H7 (cell line): ENCODE data around the gene CASZ1. TPM values are rescaled to one million over a fixed set of nuclear protein-coding genes. Genes with fewer than 3 reads are reported as not detected.

Experiments
- DNase-seq: peaks from one replicate; pipeline ENCODE4 v3.0.0; 2012
- H3K27me3 ChIP-seq: 2 replicates; pipeline ENCODE4 v1.6.0; 2011; ENCODE audit warnings: mild to moderate bottlenecking, low read length; ENCODE audit not compliant: control insufficient read depth, insufficient read depth
- H3K36me3 ChIP-seq: replicated peaks from 2 replicates; pipeline ENCODE4 v1.5.1; 2011; ENCODE audit warnings: low read length; ENCODE audit not compliant: control insufficient read depth, insufficient read depth
- H3K4me3 ChIP-seq: 2 replicates; pipeline ENCODE4 v1.5.1; 2011; ENCODE audit warnings: low read depth, mild to moderate bottlenecking, control low read depth, low read length, moderate library complexity; ENCODE audit not compliant: insufficient read depth
- total RNA-seq: library from RNA; depleted of rRNA; stranded (reverse); fragments of >200 nt; shearing (Covaris generic); gene quantifications from 2 replicates; pipeline ENCODE4 v1.2.3, GENCODE V29; 2014

CASZ1 gene
- total RNA-seq, 1 experiment from 2014 or later = 5.0 TPM

DNA sequence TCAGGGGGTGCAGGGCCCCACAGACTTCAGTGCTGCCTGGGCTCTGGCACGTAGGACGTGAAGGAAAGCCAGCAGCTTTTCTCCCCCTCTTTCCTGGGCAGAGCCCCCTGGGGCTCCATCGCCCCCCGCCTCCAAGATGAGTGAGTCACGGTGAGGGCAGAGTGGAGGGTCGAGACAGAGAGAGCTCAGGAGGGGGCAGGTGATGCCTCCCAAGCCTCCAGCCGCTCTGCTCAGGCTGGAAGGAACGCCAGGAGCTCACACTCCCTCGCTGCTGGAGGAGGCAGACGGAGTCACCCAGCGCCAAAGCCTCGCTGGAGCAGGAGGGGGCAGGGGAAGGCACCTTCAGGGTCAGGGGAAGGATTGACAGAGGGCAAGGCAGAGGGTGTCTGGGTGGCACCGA lies 119.5 kb downstream of the CASZ1 start:
- peak; percentile 61 for DNase-seq
- Histone ChIP-seq H3K4me3 (no peak overlapping the region), H3K27me3 (no peaks in the 10 kb centered on the region), H3K36me3 (no peaks in the 10 kb centered on the region)

DNA sequence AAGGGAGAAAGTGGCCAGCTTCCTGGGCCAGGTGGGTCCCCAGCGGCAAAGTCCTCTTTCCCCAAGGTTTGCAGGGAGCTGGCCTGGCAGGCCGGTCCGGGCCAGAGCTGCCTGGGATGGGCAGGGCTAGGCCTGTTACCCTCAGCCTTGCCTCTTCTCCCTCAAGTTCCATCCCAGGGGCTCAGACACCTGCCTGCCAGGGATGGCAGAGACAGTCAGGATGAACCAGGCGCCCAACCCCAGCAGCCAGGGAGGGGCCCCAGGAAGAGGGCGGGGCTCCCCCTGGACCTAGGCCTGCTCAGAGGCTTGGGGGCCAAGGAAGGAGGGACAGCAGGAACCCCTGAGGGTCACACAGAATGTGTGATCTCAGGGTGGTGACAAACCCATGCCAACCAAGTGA lies 120.6 kb downstream of the CASZ1 start:
- no peak overlapping the region for H3K4me3 ChIP-seq
- no peaks in the 10 kb centered on the region for H3K27me3 ChIP-seq
- peak; percentile 58 for DNase-seq
- no peaks in the 10 kb centered on the region for H3K36me3 ChIP-seq

DNA sequence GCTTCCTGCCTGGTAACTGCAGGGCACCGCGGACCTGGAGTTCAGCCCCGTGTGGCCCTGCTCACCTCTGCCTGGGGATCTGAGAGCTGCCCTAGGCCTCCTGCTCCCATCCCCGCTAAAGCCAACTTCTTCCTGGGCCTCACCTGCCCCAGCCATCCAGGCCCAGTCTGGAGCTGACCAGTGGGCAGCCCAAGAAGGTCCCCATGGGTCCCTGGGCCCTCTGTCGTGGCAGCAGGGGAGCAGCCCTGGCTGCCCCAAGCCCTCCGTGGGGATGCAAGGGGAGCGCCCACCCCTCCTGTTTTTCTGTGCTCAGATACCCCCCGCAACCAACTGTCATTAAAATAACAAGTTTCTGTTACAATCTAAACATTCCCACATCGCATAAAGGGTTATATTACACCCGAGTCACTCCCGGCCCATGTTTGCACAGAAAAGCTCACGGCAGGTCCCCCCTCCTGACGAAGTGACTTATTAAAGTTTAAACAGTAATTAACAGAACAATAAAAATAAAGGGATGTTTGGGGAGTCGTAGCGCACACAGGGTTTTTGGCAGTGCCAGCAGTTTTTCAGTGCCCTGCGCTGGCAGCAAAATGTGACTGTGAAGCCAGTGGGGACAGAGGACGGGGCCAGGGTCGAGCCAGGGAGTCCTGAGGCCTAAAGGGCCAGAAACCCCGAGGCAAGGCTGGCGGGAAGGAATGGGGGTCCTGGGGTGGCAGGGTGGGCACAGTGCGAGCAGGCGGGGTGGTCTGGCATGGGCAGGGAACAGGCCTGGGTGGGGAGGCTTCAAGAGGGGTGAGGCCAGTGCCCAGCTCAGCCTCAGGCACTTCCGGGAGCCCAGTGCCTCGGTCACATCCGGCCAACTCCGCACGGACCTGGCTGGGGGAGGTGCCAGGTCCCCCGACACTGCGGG lies 121.5 kb downstream of the CASZ1 start:
- Histone ChIP-seq H3K27me3 (no peaks in the 10 kb centered on the region), H3K4me3 (no peak overlapping the region), H3K36me3 (no peaks in the 10 kb centered on the region)
- DNase-seq = peak; percentile 56

DNA sequence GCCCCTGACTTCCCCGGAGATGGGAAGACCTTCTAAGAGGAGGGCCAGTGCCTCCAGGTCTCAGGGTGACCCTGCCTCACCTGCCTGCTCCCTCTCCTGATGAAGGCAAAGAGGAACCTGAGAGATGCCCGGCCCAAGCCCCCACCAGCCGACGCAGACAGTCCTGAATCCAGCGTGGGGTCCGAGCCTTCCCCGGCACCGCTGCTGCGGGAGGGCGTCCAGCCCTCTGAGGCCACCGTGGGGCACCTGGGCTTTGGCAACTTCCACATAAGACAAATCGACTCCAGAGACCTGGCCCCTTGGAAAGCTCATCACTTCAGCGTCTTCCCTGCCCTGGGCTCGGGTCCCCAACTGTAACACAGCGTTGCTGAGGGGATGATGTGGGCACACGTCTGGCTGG lies 122.2 kb downstream of the CASZ1 start:
- Histone ChIP-seq H3K36me3 (no peaks in the 10 kb centered on the region), H3K27me3 (no peaks in the 10 kb centered on the region), H3K4me3 (no peak overlapping the region)
- DNase-seq = peak; percentile 54

DNA sequence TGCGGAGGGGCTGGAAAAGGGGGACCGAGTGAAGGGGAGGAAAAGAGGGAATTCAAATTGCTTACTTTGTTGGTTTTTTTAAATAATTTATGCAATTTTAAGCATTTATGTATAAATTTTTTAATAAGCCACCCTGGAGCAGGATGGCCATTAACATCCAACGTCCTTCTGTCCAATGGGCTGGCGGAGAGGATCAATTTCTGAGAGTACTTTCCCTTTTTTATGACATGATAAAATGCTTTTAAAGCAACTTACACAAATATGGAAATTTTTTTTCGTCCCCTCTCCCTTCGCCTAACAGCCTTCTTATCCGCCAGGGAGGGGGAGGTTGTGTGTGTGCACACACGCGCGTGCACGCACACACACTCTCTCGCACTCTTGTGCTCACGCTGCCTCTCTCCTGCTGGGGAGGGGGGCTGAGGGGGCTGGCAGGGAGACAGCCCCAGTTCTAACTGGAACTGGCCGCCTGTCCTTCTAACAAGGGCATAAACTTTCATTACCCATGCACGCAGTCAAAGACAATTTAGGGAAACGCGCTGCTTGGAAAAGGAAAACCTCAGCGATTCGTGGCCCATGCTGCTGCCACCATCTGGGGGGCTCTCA lies 123.2 kb downstream of the CASZ1 start:
- no peaks in the 10 kb centered on the region for H3K27me3 ChIP-seq
- no peak overlapping the region for H3K4me3 ChIP-seq
- no peak for DNase-seq
- no peaks in the 10 kb centered on the region for H3K36me3 ChIP-seq

DNA sequence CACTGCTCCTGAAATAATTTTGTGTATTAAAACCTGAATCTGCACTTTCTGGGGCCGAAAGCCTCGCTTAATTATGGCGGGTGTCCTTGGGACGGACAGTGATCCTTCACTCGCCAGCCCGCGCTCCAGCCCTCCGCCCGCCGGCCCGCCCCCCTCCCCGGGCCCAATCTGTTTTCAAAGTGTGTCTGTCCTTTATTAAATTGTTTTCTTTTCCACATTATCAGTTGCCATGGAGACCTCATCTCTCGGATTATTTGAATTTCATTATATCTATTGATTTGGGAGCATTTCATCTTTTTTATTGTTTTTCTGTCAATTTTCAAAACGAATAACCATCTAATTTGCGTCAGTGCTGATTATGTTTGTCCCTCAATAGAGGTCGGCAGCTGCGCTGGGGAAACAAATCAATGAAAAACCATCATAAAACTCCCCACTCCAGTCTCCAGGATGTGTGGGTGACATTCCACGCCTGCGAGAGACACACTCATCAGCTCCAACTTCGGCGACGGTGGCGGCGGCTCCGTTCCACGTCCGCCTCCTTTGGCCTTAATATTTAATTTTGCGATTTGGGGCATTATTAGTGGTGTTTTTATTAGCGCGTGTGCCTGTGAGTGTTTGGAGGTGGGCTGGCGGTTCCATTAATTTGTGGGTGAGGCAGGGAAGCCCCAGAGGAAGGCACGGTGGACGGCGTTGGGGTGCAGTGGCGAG lies 123.9 kb downstream of the CASZ1 start:
- DNase-seq = peak; percentile 74
- no peaks in the 10 kb centered on the region for H3K27me3 ChIP-seq
- H3K36me3 ChIP-seq = no peaks in the 10 kb centered on the region
- no peak overlapping the region for H3K4me3 ChIP-seq

DNA sequence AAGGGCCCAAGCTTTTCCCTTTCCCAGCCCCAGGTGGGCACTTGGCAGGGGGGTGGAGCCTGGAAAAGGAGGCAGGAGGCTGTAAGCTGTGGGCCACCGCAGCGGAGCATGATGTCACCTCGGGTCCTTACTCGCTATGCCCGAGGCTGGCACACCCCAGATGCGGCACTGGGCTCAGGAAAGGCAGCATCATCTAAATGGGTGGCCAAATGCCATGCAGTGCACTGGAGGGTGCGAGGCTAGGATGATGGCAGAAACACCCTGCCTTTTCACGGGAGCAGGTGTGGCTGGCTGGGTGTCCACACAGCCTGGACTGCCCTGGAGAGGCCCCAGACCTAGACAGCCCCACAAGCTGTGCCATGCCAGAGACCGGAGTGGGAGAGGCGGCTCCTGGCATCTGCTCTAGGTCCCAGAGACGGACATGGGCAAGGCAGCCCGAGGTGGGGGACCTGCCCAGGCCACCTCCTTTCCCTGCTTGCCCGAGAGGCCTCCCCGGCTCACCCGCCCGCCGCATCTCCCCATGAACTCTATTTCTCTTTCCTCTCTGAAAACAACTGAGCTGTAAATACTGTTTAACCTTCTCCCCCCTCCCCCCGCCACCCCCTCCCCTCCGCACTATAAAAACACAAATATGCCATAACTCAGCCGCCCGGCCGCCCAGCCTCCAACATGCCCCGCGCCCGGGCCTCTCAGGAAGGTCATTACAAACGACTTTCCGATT lies 124.7 kb downstream of the CASZ1 start:
- peak; percentile 66 for DNase-seq
- no peak overlapping the region for H3K4me3 ChIP-seq
- no peaks in the 10 kb centered on the region for H3K36me3 ChIP-seq
- H3K27me3 ChIP-seq = no peaks in the 10 kb centered on the region

DNA sequence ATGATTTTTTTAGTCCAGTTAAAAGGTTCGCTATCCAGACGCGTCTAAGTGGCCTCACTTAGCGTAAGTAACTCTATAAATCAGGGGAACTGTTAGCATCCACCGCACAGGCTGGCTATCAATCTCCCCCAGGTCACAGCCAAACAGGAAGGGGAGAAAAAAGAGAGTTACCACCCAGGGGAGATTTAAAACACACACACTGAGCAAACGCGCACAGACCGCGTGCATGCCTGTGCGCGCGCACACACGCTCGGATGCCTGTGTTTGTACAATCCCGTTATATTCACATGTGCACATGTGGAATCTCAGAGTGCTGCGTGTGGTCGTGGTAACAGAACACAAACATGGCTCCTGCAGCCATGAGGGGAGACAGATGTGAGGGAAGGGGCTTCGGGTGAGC lies 125.4 kb downstream of the CASZ1 start:
- DNase-seq = no peak
- Histone ChIP-seq H3K36me3 (no peaks in the 10 kb centered on the region), H3K27me3 (no peaks in the 10 kb centered on the region), H3K4me3 (no peak overlapping the region)

DNA sequence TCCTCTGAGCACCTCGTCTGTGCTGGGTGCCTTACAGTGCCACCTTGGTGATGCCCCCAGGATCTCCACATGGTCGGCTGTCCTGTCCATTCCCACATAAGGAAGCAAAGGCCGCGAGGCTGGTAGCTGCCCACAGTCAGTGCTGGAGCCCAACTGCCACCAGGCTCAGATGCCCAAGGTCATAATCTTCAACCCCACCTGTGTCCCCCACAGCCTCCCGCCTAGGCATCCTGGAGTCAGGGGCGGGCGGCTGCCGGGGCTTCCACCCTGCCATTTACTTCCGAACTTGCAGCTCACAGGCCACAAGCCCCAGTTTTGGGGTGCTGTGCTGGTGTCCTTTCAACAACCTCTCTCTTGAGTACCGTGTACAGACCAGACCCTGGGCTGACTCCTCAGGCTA lies 126.3 kb downstream of the CASZ1 start:
- H3K4me3 ChIP-seq = no peak overlapping the region
- no peak for DNase-seq
- no peaks in the 10 kb centered on the region for H3K27me3 ChIP-seq
- H3K36me3 ChIP-seq = no peaks in the 10 kb centered on the region

DNA sequence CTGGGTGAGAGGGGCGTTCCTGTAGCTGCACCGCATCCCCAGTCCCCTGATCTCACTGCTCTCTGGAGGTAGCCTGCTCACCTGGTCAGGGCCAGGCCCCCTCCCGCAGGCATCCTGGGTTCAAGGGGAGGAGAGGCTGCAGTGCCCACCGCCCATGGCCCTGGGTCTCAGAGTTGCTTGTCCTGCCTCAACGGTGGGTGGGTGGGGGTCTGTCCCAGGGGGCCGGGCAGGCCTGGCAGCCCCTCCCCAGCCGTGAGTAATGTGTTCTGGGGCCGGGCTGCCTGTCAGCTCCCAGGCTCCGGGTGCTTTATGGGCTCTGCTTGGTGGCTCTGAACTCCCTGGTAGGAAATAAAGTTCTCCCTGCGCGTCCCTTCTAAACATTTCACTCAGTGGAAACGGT lies 126.9 kb downstream of the CASZ1 start:
- H3K4me3 ChIP-seq = no peak overlapping the region

DNA sequence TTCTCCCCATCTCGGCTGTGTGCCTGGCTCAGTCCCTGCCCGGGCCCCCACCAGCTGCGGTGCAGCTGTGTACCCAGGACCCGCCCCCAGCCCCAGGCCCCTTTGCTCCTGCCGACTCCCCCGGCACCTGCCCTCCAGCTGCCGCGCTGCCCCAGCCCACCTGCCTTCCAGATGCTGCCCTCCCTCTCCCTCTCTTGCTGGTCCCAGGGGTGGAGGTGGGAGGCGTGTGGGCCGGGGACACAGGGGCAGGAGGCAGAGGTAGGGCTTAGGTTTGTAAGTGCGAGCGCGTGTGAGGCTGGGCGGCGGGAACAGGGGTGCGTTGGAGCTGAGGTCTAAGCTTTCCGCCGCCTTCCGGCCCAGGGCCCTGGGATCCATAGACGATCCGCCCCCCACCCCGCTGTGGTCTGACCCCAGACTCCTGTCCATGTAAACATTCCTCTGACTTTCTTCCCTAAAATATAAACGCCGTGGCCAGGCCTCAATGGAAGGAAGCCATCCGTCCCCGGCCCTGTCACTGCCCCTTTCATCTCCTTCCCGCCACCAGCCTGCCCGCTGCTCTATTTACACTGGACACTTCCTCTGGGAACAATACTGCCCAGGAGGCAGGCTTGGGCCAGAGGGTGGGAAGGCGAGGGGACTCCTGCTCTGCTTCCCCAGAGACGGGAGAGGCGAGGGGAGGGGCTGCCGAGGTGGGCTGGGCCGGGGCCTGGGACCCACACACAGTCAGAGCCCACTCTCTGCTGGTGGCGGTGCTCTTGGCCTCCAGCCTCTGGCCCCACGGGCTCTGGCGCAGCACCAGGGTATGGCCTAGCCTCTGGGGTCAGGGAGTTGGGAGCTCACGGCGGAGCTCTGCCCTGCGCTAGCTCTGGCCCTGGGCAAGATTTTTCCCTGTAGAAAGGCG lies 128.3 kb downstream of the CASZ1 start:
- Histone ChIP-seq H3K27me3 (no peaks in the 10 kb centered on the region), H3K36me3 (no peaks in the 10 kb centered on the region), H3K4me3 (no peak overlapping the region)
- peak; percentile 87 for DNase-seq

More for the DNA sequence above, 126.9 kb downstream of the CASZ1 start:
- Histone ChIP-seq H3K36me3 (no peaks in the 10 kb centered on the region), H3K27me3 (no peaks in the 10 kb centered on the region)
- peak; percentile 83 for DNase-seq

DNA sequence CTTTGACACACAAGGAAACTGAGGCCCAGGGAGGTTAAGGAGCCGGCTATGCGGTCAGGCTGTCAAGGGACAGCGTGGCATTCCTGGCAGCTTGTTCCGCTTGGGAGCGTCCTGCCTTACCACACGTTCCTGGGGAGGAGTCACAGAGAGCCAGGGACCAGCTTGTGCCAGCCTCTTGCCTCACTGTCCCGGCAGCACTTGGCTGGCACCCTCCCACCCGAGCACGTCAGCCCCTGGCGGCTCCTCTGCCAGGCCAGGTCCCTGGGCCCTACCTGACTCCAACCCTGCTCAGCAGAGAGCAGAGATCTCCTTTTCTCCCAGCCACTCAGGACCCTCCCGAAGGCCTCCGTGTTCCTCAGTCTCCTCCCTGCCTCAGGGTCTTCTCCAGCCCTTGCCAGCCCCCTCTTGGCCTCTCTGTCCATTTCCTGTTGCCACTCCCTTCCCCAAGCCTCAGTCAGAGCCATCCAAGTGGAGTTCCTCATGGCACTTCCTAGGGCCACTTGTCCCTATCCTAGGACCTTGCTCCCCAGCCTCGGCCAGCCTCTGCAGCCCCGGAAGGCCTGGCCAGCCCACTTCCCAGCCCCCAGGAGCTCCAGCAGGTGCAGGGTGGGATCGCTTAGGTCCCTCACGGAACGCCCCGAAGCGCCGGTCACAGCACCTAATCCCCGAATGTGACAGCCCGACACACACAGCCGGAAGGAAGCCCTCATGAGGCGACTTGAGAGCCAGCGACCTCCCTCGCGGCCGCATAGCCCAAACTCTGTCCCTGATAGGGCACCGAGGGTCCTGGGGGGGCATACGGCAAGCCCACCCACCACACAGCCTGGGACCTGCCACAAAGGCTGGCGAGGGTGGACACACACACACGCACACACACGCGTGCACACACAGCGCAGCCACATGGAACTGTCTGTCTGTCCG lies 130.3 kb downstream of the CASZ1 start:
- no peaks in the 10 kb centered on the region for H3K36me3 ChIP-seq
- no peak for DNase-seq
- no peak overlapping the region for H3K4me3 ChIP-seq
- no peaks in the 10 kb centered on the region for H3K27me3 ChIP-seq

DNA sequence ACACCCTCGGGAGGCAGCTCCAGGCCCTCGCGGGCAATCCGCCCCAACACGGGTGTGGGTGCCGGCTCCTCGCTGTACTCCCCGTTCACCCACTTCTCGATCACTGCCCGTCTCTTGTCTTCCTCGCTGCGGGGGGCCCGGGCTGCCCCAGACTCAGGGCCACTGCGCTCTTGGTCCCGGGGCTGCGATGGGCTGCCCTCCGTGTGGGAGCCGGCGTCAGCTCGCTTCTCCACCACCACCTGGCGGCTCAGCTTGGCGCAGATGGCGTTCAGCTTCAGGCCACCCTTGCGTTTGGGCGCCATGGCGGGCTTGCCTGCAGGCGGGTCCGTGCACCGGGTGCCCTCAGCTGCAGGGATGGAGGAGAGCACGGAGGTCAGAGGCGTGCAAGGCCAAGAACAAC lies 131.2 kb downstream of the CASZ1 start:
- Histone ChIP-seq H3K4me3 (no peak overlapping the region), H3K36me3 (no peaks in the 10 kb centered on the region), H3K27me3 (no peaks in the 10 kb centered on the region)
- peak; percentile 71 for DNase-seq
